Suprapubic skin (tissue), 4 donors: ENCODE results near the gene SLC44A2.

Experiments
- EP300 ChIP-seq: sonication (generic); formaldehyde crosslinking; IDR thresholded peaks from one replicate; pipeline ENCODE4 v1.6.1; 2017; ENCODE audit warnings: antibody characterized with exemption
- POLR2AphosphoS5 ChIP-seq, 3 donors: sonication (generic); formaldehyde crosslinking; IDR thresholded peaks; one replicate each; pipeline ENCODE4 v1.6.1; 2017; ENCODE audit warnings: antibody characterized with exemption in 3 of 3
- TF ChIP-seq, protein P1 (sequence below), 2 donors: fragments of 200-600 bp in 1 of 2; fragments of 450-650 bp in 1 of 2; sonication (generic) in 1 of 2; IDR thresholded peaks; one replicate each; pipeline ENCODE4 v1.5.1; 2016 to 2019; ENCODE audit warnings: antibody characterized with exemption in 2 of 2, mild to moderate bottlenecking in 1 of 2, moderate library complexity in 1 of 2

DNA sequence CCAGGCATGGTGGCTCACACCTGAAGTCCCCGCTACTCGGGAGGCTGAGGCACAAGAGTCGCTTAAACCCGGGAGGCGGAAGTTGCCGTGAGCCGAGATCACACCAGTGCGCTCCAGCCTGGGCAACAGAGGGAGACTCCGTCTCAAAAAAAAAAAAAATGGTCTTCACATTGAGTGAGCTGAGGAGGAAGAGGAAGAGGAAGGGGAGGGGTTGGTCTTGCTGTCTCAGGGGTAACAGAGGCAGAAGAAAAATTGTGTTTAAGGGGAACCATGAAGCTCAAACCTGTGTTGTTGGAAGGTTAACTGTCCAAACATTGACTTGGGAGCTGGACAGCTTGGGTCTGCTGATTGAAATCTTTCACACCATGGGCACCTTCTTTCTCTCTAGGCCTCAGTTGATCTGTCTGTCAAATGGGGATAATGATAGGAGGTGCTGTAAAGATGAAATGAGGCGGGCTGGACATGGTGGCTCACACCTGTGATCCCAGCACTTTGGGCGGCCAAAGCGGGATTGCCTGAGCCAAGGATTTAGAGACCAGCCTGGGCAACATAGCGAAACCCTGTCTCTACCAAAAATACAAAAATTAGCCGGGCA, 9.8 kb upstream of the SLC44A2 start:
- TF ChIP-seq EP300 (no peak), POLR2AphosphoS5 (IDR thresholded peaks at IDR 0.05) (no peak)
- TF ChIP-seq, protein P1, sequence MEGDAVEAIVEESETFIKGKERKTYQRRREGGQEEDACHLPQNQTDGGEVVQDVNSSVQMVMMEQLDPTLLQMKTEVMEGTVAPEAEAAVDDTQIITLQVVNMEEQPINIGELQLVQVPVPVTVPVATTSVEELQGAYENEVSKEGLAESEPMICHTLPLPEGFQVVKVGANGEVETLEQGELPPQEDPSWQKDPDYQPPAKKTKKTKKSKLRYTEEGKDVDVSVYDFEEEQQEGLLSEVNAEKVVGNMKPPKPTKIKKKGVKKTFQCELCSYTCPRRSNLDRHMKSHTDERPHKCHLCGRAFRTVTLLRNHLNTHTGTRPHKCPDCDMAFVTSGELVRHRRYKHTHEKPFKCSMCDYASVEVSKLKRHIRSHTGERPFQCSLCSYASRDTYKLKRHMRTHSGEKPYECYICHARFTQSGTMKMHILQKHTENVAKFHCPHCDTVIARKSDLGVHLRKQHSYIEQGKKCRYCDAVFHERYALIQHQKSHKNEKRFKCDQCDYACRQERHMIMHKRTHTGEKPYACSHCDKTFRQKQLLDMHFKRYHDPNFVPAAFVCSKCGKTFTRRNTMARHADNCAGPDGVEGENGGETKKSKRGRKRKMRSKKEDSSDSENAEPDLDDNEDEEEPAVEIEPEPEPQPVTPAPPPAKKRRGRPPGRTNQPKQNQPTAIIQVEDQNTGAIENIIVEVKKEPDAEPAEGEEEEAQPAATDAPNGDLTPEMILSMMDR (IDR thresholded peaks at IDR 0.05) = no peak
